Endothelial cell of umbilical vein (primary cell): ENCODE results near the gene CRK. TPM values are rescaled to one million over a fixed set of nuclear protein-coding genes. Genes with fewer than 3 reads are reported as not detected.
A peak's percentile ranks its signal among the peaks of the same experiment; 100 is the strongest.

Experiments
- BruUV-seq: library from RNA; stranded (reverse); fragments of 400-500 nt; replicated peaks from 2 replicates; lab custom pipeline; 2021; lab: Mats Ljungman, UMichigan
- CTCF ChIA-PET: fragments of 300-600, 350-600 bp; sonication (Branson Sonifier 250); formaldehyde crosslinking; loops from one replicate; lab custom pipeline; 2021; ENCODE audit warnings: antibody characterized with exemption, inconsistent platforms; lab: Charles Lee
- POLR2A ChIA-PET: fragments of 300-600, 350-600 bp; sonication (Branson Sonifier 250); formaldehyde crosslinking; loops from one replicate; lab custom pipeline; 2021; ENCODE audit warnings: antibody characterized with exemption, inconsistent platforms; lab: Charles Lee
- DNase-seq: peaks from one replicate; pipeline ENCODE4 v3.0.0-alpha.2; 2011; ENCODE audit warnings: low read depth, low spot score
- FAIRE-seq: peaks from 2 replicates; lab custom pipeline; 2011; peaks lifted over from hg19 to GRCh38; lab: Jason Lieb, UNC
- H2AFZ ChIP-seq: 2 replicates; pipeline ENCODE4 v1.6.0; 2012; ENCODE audit warnings: low read depth, low read length, control low read depth, inconsistent platforms
- H3K27ac ChIP-seq: 2 replicates; pipeline ENCODE4 v1.5.1; 2011; ENCODE audit warnings: low read depth, mild to moderate bottlenecking, control low read depth, low read length, moderate library complexity; ENCODE audit not compliant: insufficient read depth
- H3K27me3 ChIP-seq, 2 experiments: 2 replicates each; pipeline versions ENCODE4 v1.6.0 to v1.6.1; 2011; ENCODE audit warnings: low read length in 2 of 2, mixed read lengths in 1 of 2; ENCODE audit not compliant: control insufficient read depth in 2 of 2, insufficient read depth in 2 of 2
- H3K36me3 ChIP-seq, 2 experiments: 2 replicates in 1 of 2; 3 replicates in 1 of 2; pipeline ENCODE4 v1.5.1; 2011; ENCODE audit warnings: low read length in 2 of 2, mild to moderate bottlenecking in 1 of 2, moderate library complexity in 1 of 2; ENCODE audit not compliant: control insufficient read depth in 2 of 2, insufficient read depth in 2 of 2; ENCODE audit errors: extremely low read depth in 1 of 2
- H3K4me1 ChIP-seq: 3 replicates; pipeline ENCODE4 v1.5.1; 2011; ENCODE audit warnings: mild to moderate bottlenecking, low read length; ENCODE audit not compliant: control insufficient read depth, insufficient read depth; ENCODE audit errors: extremely low read depth
- H3K4me2 ChIP-seq: 2 replicates; pipeline ENCODE4 v1.6.1; 2011; ENCODE audit warnings: low read length, control low read depth, mixed read lengths; ENCODE audit not compliant: insufficient read depth
- H3K4me3 ChIP-seq, 3 experiments: fragments of 200-600 bp in 1 of 3; sonication (generic), shearing (Covaris generic) in 1 of 3; replicated peaks in 1 of 3; 2 replicates each; pipeline ENCODE4 v1.5.1; 2011 to 2016; ENCODE audit warnings: control low read depth in 3 of 3, low read length in 3 of 3, mild to moderate bottlenecking in 2 of 3, inconsistent platforms in 1 of 3, low read depth in 1 of 3, moderate library complexity in 1 of 3; ENCODE audit not compliant: insufficient read depth in 1 of 3
- H3K79me2 ChIP-seq: 2 replicates; pipeline ENCODE4 v1.6.0; 2012; ENCODE audit warnings: low read length, inconsistent platforms; ENCODE audit not compliant: control insufficient read depth, insufficient read depth
- H3K9ac ChIP-seq: replicated peaks from 2 replicates; pipeline ENCODE3; 2011; ENCODE audit warnings: low read length, control low read depth; ENCODE audit not compliant: insufficient read depth; ENCODE audit errors: extremely low read depth
- H3K9me1 ChIP-seq: replicated peaks from 3 replicates; pipeline ENCODE4 v1.6.0; 2011; ENCODE audit warnings: mild to moderate bottlenecking, low read length; ENCODE audit not compliant: control insufficient read depth, insufficient read depth; ENCODE audit errors: extremely low read depth
- H3K9me3 ChIP-seq: replicated peaks from 2 replicates; pipeline ENCODE4 v1.5.1; 2012; ENCODE audit warnings: low read length, inconsistent platforms; ENCODE audit not compliant: control insufficient read depth, insufficient read depth
- H4K20me1 ChIP-seq: replicated peaks from 2 replicates; pipeline ENCODE3; 2011; ENCODE audit warnings: mild to moderate bottlenecking, low read length; ENCODE audit not compliant: control insufficient read depth, insufficient read depth; ENCODE audit errors: extremely low read depth
- EZH2 ChIP-seq: IDR thresholded peaks from 2 replicates; pipeline ENCODE4 v1.6.1; 2012; ENCODE audit warnings: borderline replicate concordance, low read depth, mild to moderate bottlenecking, moderate library complexity, low read length, inconsistent platforms; ENCODE audit not compliant: severe bottlenecking
- FOS ChIP-seq: IDR thresholded peaks from 2 replicates; pipeline ENCODE4 v1.6.1; 2011; ENCODE audit warnings: mild to moderate bottlenecking, low read length, moderate library complexity, borderline replicate concordance; ENCODE audit not compliant: insufficient read depth
- GATA2 ChIP-seq: IDR thresholded peaks from 2 replicates; pipeline ENCODE4 v1.7.0; 2011; ENCODE audit warnings: low read depth, mild to moderate bottlenecking, moderate library complexity, mixed read lengths, low read length; ENCODE audit not compliant: insufficient read length, insufficient read depth
- JUN ChIP-seq: IDR thresholded peaks from 2 replicates; pipeline ENCODE4 v1.6.1; 2011; ENCODE audit warnings: borderline replicate concordance, low read depth; ENCODE audit not compliant: insufficient read length, insufficient read depth
- MYC ChIP-seq: IDR thresholded peaks from one replicate; pipeline ENCODE4 v1.6.1; 2011; ENCODE audit warnings: mild to moderate bottlenecking, low read depth, low read length
- POLR2A ChIP-seq: IDR thresholded peaks from 2 replicates; pipeline ENCODE4 v1.6.1; 2012; ENCODE audit warnings: low read depth, mild to moderate bottlenecking, control low read depth, low read length
- POLR2AphosphoS5 ChIP-seq: IDR thresholded peaks from 2 replicates; pipeline ENCODE4 v1.6.1; 2012; ENCODE audit warnings: low read depth, mild to moderate bottlenecking, control low read depth, low read length, moderate library complexity; ENCODE audit not compliant: insufficient read depth
- dilution Hi-C: fragments of 300-500 bp; cut with MboI; formaldehyde crosslinking; loops from one replicate; pipeline ENCODE4 v1.15.0; 2019; ENCODE audit warnings: low sequenced_read_pairs; ENCODE audit not compliant: extremely low pct_ligation_motif_present
- intact Hi-C: fragments of 100-400 bp; cut with micrococcal nuclease; formaldehyde crosslinking; loops from one replicate; pipeline ENCODE4 v1.10.0; 2022
- polyA plus RNA-seq, 4 experiments: library from polyadenylated mRNA; depleted of rRNA in 3 of 4; stranded (reverse) in 3 of 4; unstranded in 1 of 4; fragments of >200 nt; gene quantifications; 2 replicates each; pipeline versions ENCODE4 v1.2.1 to v1.2.3, GENCODE V29; 2011 to 2012; ENCODE audit warnings: missing spikeins in 1 of 4
- total RNA-seq: library from RNA; stranded (reverse); gene quantifications from 2 replicates; pipeline ENCODE4 v1.2.3, GENCODE V29; 2021
- TF ChIP-seq, protein P1 (sequence below), 2 donors: IDR thresholded peaks; 1 replicate in 1 of 2; 2 replicates in 1 of 2; pipeline ENCODE4 v1.5.1; 2011; ENCODE audit warnings: low read length in 2 of 2, mild to moderate bottlenecking in 2 of 2, moderate library complexity in 2 of 2, control low read depth in 1 of 2, inconsistent platforms in 1 of 2, low read depth in 1 of 2; ENCODE audit not compliant: insufficient read depth in 1 of 2; ENCODE audit errors: extremely low read depth in 1 of 2
- TF ChIP-seq, protein P2 (sequence below): IDR thresholded peaks from 2 replicates; pipeline ENCODE4 v1.6.1; 2011; ENCODE audit not compliant: insufficient read depth, insufficient read length

The CRK gene
- total and polyA plus RNA-seq, 2 donors (not counting 3 experiments of a cell fraction or from before 2014, with no cell fraction given) = 52.8 to 67.2 TPM

- Histone ChIP-seq H3K36me3 (peaks cover 3 to 8% of the 10 kb centered on the region in 2 experiments), H3K9ac (no peak overlapping the region), H2AFZ (no peak overlapping the region), H4K20me1 (no peaks in the 10 kb centered on the region), H3K9me3 (no peaks in the 10 kb centered on the region), H3K4me3 (no peak overlapping the region), H3K9me1 (no peaks in the 10 kb centered on the region), H3K79me2 (peaks cover 12% of the 10 kb centered on the region), H3K27me3 (no peaks in the 10 kb centered on the region), H3K4me2 (no peak overlapping the region), H3K27ac (no peak overlapping the region), H3K4me1 (peaks cover 24% of the 10 kb centered on the region)
- no peak for DNase-seq
- POLR2A ChIA-PET = no interaction called here
- BruUV-seq = TSS peak; percentile 10
- CTCF ChIA-PET = interaction anchor here (0.7 to 3.4 kb wide), 4 partner anchors 10 to 130 kb away, joined by 3 to 18 read pairs (median 14); partner anchors contain the start of gene INPP5K
- dilution Hi-C loops (no loop called here), intact Hi-C loops (no loop called here)
- TF ChIP-seq, protein P1, sequence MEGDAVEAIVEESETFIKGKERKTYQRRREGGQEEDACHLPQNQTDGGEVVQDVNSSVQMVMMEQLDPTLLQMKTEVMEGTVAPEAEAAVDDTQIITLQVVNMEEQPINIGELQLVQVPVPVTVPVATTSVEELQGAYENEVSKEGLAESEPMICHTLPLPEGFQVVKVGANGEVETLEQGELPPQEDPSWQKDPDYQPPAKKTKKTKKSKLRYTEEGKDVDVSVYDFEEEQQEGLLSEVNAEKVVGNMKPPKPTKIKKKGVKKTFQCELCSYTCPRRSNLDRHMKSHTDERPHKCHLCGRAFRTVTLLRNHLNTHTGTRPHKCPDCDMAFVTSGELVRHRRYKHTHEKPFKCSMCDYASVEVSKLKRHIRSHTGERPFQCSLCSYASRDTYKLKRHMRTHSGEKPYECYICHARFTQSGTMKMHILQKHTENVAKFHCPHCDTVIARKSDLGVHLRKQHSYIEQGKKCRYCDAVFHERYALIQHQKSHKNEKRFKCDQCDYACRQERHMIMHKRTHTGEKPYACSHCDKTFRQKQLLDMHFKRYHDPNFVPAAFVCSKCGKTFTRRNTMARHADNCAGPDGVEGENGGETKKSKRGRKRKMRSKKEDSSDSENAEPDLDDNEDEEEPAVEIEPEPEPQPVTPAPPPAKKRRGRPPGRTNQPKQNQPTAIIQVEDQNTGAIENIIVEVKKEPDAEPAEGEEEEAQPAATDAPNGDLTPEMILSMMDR (IDR thresholded peaks at IDR 0.05; ENCODE audit: extremely low read depth in 1 of 2, insufficient read depth in 1 of 2, low read depth in 1 of 2, low read length in 2 of 2) = no peak
- TF ChIP-seq MYC (no peak), GATA2 (no peak), POLR2AphosphoS5 (no peak), JUN (no peak), FOS (no peak), EZH2 (no peak), POLR2A (no peak)
- TF ChIP-seq, protein P2, sequence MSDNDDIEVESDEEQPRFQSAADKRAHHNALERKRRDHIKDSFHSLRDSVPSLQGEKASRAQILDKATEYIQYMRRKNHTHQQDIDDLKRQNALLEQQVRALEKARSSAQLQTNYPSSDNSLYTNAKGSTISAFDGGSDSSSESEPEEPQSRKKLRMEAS = no peak
- no peak for FAIRE-seq
Observed at GRCh38 chr17:1495265-1495989, 39.4 kb upstream of the CRK start.
